IMR-90 (cell line): Measurements from ENCODE around the gene CHCT1. TPM values are rescaled to one million over a fixed set of nuclear protein-coding genes. Genes with fewer than 3 reads are reported as not detected.

Experiments
- ATAC-seq: fragments of 200-7000 bp; cut with Tn5 transposase; 2 replicates; pipeline ENCODE4 v1.9.1; 2020; ENCODE audit warnings: low read depth, mild to moderate bottlenecking, moderate library complexity
- BruUV-seq: library from RNA; stranded (reverse); fragments of 400-500 nt; replicated peaks from 2 replicates; lab custom pipeline; 2021; lab: Mats Ljungman, UMichigan
- CTCF ChIA-PET: fragments of 300-600 bp; formaldehyde crosslinking; extraction: SDS; loops from one replicate; lab custom pipeline; 2021; ENCODE audit warnings: antibody characterized with exemption; lab: Yijun Ruan, JAX
- POLR2A ChIA-PET: fragments of 300-600 bp; sonication (Branson Sonifier 250); formaldehyde crosslinking; loops from one replicate; lab custom pipeline; 2022; ENCODE audit warnings: antibody characterized with exemption; ENCODE audit not compliant: unreplicated experiment; lab: Charles Lee
- DNase-seq: peaks from one replicate; pipeline ENCODE4 v3.0.0; 2013
- H2AFZ ChIP-seq: replicated peaks from 2 replicates; pipeline ENCODE3; 2013; ENCODE audit warnings: low read length, mild to moderate bottlenecking; ENCODE audit not compliant: poor library complexity
- H2AK5ac ChIP-seq: 2 replicates; pipeline ENCODE4 v1.6.1; 2013; ENCODE audit warnings: low read depth, low read length, inconsistent platforms
- H2AK9ac ChIP-seq: replicated peaks from 2 replicates; pipeline ENCODE3; 2013; ENCODE audit warnings: mild to moderate bottlenecking, low read depth, low read length, moderate library complexity; ENCODE audit not compliant: poor library complexity
- H2BK120ac ChIP-seq: 2 replicates; pipeline ENCODE4 v1.6.1; 2013; ENCODE audit warnings: low read depth, low read length, inconsistent platforms
- H2BK15ac ChIP-seq: 3 replicates; pipeline ENCODE4 v1.6.1; 2013; ENCODE audit warnings: low read depth, low read length, inconsistent platforms
- H2BK20ac ChIP-seq: 2 replicates; pipeline ENCODE4 v1.6.1; 2013; ENCODE audit warnings: low read depth, mild to moderate bottlenecking, inconsistent platforms, low read length, moderate library complexity
- H2BK5ac ChIP-seq: 2 replicates; pipeline ENCODE4 v1.6.1; 2013; ENCODE audit warnings: mild to moderate bottlenecking, low read depth, low read length, inconsistent platforms; ENCODE audit not compliant: poor library complexity, severe bottlenecking
- H3K14ac ChIP-seq: replicated peaks from 2 replicates; pipeline ENCODE4 v1.6.1; 2013; ENCODE audit warnings: low read depth, low read length, inconsistent platforms
- H3K18ac ChIP-seq: 2 replicates; pipeline ENCODE4 v1.6.1; 2013; ENCODE audit warnings: low read depth, low read length, control low read depth
- H3K23ac ChIP-seq: 2 replicates; pipeline ENCODE4 v1.6.1; 2013; ENCODE audit warnings: low read depth, low read length, inconsistent platforms
- H3K27ac ChIP-seq: 2 replicates; pipeline ENCODE4 v1.5.1; 2013; ENCODE audit warnings: mild to moderate bottlenecking, control low read depth, low read length; ENCODE audit not compliant: insufficient read depth
- H3K27me3 ChIP-seq: 2 replicates; pipeline ENCODE4 v1.6.1; 2013; ENCODE audit warnings: low read length; ENCODE audit not compliant: control insufficient read depth, insufficient read depth
- H3K36me3 ChIP-seq: 2 replicates; pipeline ENCODE4 v1.6.1; 2013; ENCODE audit warnings: low read length, mixed read lengths; ENCODE audit not compliant: control insufficient read depth, insufficient read depth
- H3K4ac ChIP-seq: 2 replicates; pipeline ENCODE4 v1.6.1; 2013; ENCODE audit warnings: low read depth, low read length, inconsistent platforms
- H3K4me1 ChIP-seq: 2 replicates; pipeline ENCODE4 v1.6.1; 2013; ENCODE audit warnings: low read length, mixed read lengths; ENCODE audit not compliant: control insufficient read depth, insufficient read depth
- H3K4me2 ChIP-seq: 2 replicates; pipeline ENCODE4 v1.6.1; 2013; ENCODE audit warnings: low read depth, mild to moderate bottlenecking, control low read depth, low read length, moderate library complexity
- H3K4me3 ChIP-seq: 2 replicates; pipeline ENCODE4 v1.5.1; 2013; ENCODE audit warnings: low read depth, mild to moderate bottlenecking, control low read depth, low read length, moderate library complexity; ENCODE audit not compliant: insufficient read depth
- H3K56ac ChIP-seq: 2 replicates; pipeline ENCODE4 v1.6.1; 2013; ENCODE audit warnings: low read length, inconsistent platforms; ENCODE audit not compliant: insufficient read depth; ENCODE audit errors: extremely low read depth
- H3K79me1 ChIP-seq, 2 experiments: 2 replicates each; pipeline ENCODE4 v1.6.1; 2013; ENCODE audit warnings: low read length in 2 of 2, inconsistent platforms in 1 of 2, low read depth in 1 of 2
- H3K9ac ChIP-seq: 2 replicates; pipeline ENCODE4 v1.6.1; 2013; ENCODE audit warnings: low read depth, low read length, control low read depth
- H3K9me1 ChIP-seq: 2 replicates; pipeline ENCODE4 v1.6.1; 2013; ENCODE audit warnings: low read length, inconsistent platforms; ENCODE audit not compliant: insufficient read depth
- H3K9me3 ChIP-seq: 2 replicates; pipeline ENCODE4 v1.6.1; 2013; ENCODE audit warnings: low read length; ENCODE audit not compliant: control insufficient read depth, insufficient read depth
- H4K20me1 ChIP-seq: 2 replicates; pipeline ENCODE4 v1.6.1; 2013; ENCODE audit warnings: low read length, inconsistent platforms; ENCODE audit not compliant: insufficient read depth
- H4K5ac ChIP-seq: 2 replicates; pipeline ENCODE4 v1.6.1; 2013; ENCODE audit warnings: mild to moderate bottlenecking, low read depth, low read length, control low read depth
- H4K8ac ChIP-seq, 2 experiments: 2 replicates each; pipeline ENCODE4 v1.6.1; 2013; ENCODE audit warnings: low read depth in 2 of 2, low read length in 2 of 2, control low read depth in 1 of 2, inconsistent platforms in 1 of 2
- H4K91ac ChIP-seq: 2 replicates; pipeline ENCODE4 v1.6.1; 2013; ENCODE audit warnings: low read depth, low read length, inconsistent platforms; ENCODE audit not compliant: insufficient read depth
- CEBPB ChIP-seq: IDR thresholded peaks from 2 replicates; pipeline ENCODE4 v1.6.1; 2012; ENCODE audit warnings: low read depth, low read length, improper control_type of control experiment
- ELK1 ChIP-seq: fragments of 150-350 bp; IDR thresholded peaks from 2 replicates; pipeline ENCODE4 v1.6.1; 2016; ENCODE audit warnings: low read depth, mild to moderate bottlenecking, low read length, moderate library complexity, borderline replicate concordance
- NFE2L2 ChIP-seq: fragments of 150-350 bp; IDR thresholded peaks from 2 replicates; pipeline ENCODE4 v1.6.1; 2016; ENCODE audit warnings: low read depth, mild to moderate bottlenecking, low read length
- POLR2A ChIP-seq: IDR thresholded peaks from 2 replicates; pipeline ENCODE4 v1.6.1; 2012; ENCODE audit warnings: mild to moderate bottlenecking, low read depth, low read length
- RCOR1 ChIP-seq: IDR thresholded peaks from 2 replicates; pipeline ENCODE4 v1.6.1; 2012; ENCODE audit warnings: mild to moderate bottlenecking, low read length, improper control_type of control experiment; ENCODE audit not compliant: insufficient replicate concordance
- SMC3 ChIP-seq: fragments of 150-350 bp; IDR thresholded peaks from 2 replicates; pipeline ENCODE4 v1.6.1; 2016; ENCODE audit warnings: low read depth, mild to moderate bottlenecking, antibody characterized with exemption, low read length, moderate library complexity
- WGBS, 2 experiments: methylation state at CpG; one replicate each; pipeline versions ENCODE4 v1.1.5 to v1.1.7; 2013; ENCODE audit warnings: missing lambda C conversion rate in 2 of 2; ENCODE audit not compliant: insufficient read length in 1 of 2; ENCODE audit errors: extremely low coverage in 2 of 2; 5-methylcytosine and 5-hydroxymethylcytosine counted together
- dilution Hi-C: fragments of 300-500 bp; cut with HindIII; formaldehyde crosslinking; loops from one replicate; pipeline ENCODE4 v1.14.3; 2018; ENCODE audit warnings: low sequenced_read_pairs; ENCODE audit not compliant: unreplicated experiment
- in situ Hi-C: fragments of 300-500 bp; cut with MboI; formaldehyde crosslinking; loops from 3 replicates; pipeline ENCODE4 v1.14.3; 2019; ENCODE audit warnings: low sequenced_read_pairs, inconsistent platforms, mixed read lengths
- intact Hi-C: fragments of 100-400 bp; cut with micrococcal nuclease; formaldehyde crosslinking; loops from 2 replicates; pipeline ENCODE4 v1.10.0; 2022
- polyA plus RNA-seq, 3 experiments: library from polyadenylated mRNA; depleted of rRNA; stranded (reverse); fragments of >200 nt; gene quantifications; 2 replicates each; pipeline ENCODE4 v1.2.3, GENCODE V29; 2012; ENCODE audit warnings: low replicate concordance in 1 of 3
- total RNA-seq: library from RNA; depleted of rRNA; stranded (reverse); fragments of >200 nt; gene quantifications from 2 replicates; pipeline ENCODE4 v1.2.3, GENCODE V29; 2012

The CHCT1 gene
- total and polyA plus RNA-seq, 2 of the 4 experiments (the other 2 are of a cell fraction), result not detected

GRCh38 chr17:60425626-60426025 lies 3.3 kb downstream of the CHCT1 start:
- Histone ChIP-seq H3K14ac (no peak overlapping the region), H4K5ac (no peak overlapping the region), H3K18ac (no peak overlapping the region), H3K9me1 (no peaks in the 10 kb centered on the region), H3K4me1 (no peaks in the 10 kb centered on the region; the same call in 1 of the 2 replicates), H2BK120ac (no peak overlapping the region), H2BK15ac (no peak overlapping the region), H3K56ac (no peak overlapping the region), H4K8ac (no peak overlapping the region), H3K79me1 (no peaks in the 10 kb centered on the region), H4K20me1 (no peaks in the 10 kb centered on the region), H3K4me3 (no peak overlapping the region), H3K23ac (no peak overlapping the region), H3K9ac (no peak overlapping the region), H3K9me3 (no peaks in the 10 kb centered on the region), H2AK9ac (no peak overlapping the region), H3K4me2 (no peak overlapping the region), H4K91ac (no peak overlapping the region), H3K27ac (no peak overlapping the region), H2AK5ac (no peak overlapping the region), H3K27me3 (peaks cover 5% of the 10 kb centered on the region), H2BK20ac (no peak overlapping the region), H3K4ac (no peak overlapping the region), H2BK5ac (no peak overlapping the region), H3K36me3 (no peaks in the 10 kb centered on the region), H2AFZ (no peak overlapping the region)
- in situ Hi-C loops, result no loop called here
- no peak for ATAC-seq
- dilution Hi-C loops, result no loop called here
- POLR2A ChIA-PET, result no interaction called here
- intact Hi-C loops, result no loop called here
- no CpG with 5 or more reads among the region's 6 CpGs for whole genome bisulfite sequencing, 2 experiments
- no peak for DNase-seq
- no TSS peak for BruUV-seq
- CTCF ChIA-PET, result no interaction called here
- TF ChIP-seq RCOR1, result no peak
- TF ChIP-seq CEBPB, result no peak
- no peak for TF ChIP-seq SMC3
- TF ChIP-seq POLR2A, result no peak
- TF ChIP-seq NFE2L2, result no peak
- TF ChIP-seq ELK1, result no peak
